GM21515 (cell line): ENCODE measurements around the gene NEURL1.

ENCODE experiments used
- ATAC-seq: cut with Tn5 transposase; IDR thresholded peaks from one replicate; pipeline ENCODE4 v1.9.1; 2021; ENCODE audit not compliant: unreplicated experiment

The NEURL1 gene

DNA sequence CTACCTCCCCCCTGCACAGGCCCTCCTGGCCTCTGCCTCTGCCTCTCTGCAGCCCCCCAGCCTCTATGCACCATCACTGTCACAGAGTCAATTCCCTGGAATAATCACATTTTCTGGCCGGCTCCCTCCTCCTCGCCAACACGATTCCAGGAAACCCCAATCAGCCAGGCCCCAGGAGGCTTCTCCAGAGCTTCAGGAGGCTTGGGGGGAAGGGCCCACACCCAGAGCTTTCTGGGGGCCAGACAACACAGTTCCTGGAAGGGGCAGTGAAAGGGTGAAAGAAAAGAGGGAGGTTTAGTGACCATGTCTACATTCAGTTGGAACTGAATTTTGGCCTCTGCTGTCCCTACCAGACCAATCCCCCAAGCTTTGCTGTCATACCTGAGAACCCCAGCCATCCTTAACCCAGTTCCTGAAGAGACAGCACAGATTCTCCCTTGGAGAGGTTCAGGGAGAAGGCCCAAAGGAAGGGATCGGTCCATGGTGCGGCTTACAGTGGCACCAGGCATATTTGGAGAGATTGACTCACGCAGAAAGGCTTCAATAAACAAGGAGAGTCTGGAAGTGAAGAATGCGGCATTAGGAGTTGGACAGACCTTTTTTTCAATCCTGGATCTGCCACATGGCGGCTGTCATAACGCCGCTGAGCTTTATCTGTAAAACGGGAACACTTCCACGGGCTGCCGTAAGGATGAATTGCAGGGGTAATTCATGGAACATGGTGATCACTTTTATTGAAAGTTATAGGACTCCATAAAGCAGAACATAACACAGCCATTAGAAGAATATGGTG, 89.0 kb downstream of the NEURL1 start:
- ATAC-seq: no peak

DNA sequence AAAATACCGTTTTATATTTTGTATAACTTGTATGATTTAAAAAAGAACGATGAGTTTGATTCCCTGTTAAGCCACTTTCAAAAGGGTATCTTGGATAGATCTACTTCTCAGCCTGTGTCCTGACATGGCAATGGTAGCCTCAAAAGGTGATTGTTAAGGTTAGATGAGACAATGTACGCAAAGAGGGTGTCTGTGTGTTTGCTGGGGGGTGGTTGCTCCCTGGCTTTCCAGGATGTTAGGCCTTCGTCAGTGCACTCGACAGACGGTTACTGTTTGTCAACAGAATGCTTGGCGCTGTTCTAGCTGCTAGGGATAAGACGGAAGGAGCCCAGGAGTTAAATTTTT, 90.3 kb downstream of the NEURL1 start:
- ATAC-seq: no peak

DNA sequence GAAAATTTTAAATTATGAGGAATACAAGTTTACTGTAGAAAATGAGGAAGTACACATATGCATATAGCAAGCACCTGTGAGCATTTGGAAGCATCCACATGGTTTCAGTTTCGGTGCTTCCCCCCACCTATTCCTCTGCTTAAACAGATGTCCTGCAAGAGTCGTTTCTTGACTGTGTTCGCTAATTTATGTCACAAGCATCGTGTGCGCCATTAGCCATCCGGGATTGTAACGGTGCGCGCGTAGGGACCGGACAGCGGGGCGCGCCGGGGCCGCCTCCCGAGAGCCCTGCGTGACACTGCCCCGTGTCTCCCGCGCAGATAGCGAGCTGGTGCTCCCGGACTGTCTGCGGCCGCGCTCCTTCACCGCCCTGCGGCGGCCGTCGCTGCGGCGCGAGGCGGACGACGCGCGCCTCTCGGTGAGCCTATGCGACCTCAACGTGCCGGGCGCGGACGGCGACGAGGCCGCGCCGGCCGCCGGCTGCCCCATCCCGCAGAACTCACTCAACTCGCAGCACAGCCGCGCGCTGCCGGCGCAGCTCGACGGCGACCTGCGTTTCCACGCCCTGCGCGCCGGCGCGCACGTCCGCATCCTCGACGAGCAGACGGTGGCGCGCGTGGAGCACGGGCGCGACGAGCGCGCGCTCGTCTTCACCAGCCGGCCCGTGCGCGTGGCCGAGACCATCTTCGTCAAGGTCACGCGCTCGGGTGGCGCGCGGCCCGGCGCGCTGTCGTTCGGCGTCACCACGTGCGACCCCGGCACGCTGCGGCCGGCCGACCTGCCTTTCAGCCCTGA, 90.9 kb downstream of the NEURL1 start:
- ATAC-seq: peak; percentile 38

DNA sequence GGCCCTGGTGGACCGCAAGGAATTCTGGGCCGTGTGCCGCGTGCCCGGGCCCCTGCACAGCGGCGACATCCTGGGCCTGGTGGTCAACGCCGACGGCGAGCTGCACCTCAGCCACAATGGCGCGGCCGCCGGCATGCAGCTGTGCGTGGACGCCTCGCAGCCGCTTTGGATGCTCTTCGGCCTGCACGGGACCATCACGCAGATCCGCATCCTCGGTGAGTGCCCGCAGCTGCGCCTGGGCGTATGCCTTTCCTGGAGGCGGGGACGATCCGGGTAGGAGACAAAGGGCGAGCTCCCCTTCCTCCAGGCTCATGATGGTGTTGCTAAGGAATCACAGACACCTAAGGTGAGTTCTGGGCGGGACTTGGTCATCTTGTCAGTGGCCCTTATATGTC, 91.5 kb downstream of the NEURL1 start:
- ATAC-seq: no peak

DNA sequence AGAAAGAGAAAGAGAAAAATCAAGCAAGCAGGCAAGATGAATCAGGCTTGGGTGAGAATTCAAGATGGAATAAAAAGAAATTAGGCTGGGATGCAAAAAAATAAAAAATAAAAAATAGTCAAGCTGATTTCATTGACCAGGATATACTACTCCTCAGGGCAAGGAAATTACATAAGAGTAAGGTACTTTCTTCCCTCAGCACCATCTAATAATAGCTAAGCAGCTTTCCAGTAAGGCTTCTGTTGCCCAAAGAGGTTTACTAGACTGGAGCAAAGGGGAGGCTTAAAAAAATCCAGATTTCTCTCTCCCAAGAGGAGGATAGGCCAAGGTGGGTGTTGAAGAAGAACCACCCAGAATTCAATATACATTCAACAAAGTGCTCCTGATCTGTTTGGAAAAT, 93.6 kb downstream of the NEURL1 start:
- ATAC-seq: no peak

DNA sequence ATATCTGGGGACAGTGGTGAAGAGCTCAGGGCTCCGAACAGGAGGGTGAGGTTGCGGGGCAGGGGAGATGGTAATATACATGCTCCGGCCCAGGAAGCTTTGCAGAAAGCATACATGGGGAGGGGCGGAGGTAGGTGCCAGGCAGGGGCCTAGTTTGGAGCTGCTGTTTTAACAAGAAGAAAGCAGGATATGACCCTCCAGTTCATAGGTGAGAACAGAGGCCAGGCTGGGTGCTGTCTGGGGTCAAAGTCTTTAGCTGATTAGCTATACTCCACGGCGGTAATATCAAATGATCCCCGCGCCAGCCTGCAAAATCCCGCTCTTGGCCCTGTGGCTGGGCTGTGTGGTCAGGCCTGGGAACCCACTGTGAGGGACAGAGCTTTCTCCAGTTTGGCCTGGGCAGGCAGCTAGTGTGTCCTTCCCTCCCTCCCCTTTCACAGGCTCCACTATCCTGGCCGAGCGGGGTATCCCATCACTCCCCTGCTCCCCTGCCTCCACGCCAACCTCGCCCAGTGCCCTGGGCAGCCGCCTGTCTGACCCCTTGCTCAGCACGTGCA, 95.6 kb downstream of the NEURL1 start:
- ATAC-seq: no peak

DNA sequence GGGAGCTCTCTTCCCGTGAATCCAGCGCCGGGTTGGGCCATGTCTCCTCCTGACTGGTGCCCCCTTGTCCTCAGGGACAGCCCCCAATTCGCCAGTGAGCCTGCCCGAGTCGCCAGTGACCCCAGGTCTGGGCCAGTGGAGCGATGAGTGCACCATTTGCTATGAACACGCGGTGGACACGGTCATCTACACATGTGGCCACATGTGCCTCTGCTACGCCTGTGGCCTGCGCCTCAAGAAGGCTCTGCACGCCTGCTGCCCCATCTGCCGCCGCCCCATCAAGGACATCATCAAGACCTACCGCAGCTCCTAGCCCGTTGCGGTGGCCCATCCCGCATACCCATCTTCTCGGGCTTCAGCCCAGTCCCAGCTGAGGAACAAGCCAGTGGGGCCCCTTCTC, 96.6 kb downstream of the NEURL1 start:
- ATAC-seq: no peak

DNA sequence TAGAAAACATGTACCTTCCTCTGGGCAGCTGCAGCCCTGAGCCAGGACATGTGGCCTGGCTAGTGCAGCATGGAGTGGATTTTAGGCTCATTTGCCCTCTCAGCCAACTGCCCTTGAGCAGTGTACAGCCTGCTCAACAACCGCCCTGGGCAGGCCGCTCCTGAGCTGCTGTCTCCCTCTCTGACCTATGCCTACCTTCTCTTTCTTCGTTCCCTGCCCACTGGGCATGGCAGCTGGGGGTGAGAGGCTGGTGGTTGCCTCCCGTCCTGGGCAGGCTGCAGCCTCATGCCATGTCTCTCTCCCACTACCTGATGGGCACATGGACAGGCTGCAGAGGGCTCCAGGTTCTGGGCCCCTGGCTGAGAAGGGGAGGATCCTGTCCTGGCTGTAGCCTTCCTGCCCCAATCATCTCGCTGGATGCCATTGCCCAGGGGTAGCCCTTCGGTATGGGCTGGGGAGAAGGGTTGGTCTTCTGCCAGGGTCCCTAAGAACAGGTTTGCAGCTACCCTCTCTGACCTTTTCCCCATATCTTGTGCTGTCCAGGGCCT, 97.3 kb downstream of the NEURL1 start:
- ATAC-seq: no peak

DNA sequence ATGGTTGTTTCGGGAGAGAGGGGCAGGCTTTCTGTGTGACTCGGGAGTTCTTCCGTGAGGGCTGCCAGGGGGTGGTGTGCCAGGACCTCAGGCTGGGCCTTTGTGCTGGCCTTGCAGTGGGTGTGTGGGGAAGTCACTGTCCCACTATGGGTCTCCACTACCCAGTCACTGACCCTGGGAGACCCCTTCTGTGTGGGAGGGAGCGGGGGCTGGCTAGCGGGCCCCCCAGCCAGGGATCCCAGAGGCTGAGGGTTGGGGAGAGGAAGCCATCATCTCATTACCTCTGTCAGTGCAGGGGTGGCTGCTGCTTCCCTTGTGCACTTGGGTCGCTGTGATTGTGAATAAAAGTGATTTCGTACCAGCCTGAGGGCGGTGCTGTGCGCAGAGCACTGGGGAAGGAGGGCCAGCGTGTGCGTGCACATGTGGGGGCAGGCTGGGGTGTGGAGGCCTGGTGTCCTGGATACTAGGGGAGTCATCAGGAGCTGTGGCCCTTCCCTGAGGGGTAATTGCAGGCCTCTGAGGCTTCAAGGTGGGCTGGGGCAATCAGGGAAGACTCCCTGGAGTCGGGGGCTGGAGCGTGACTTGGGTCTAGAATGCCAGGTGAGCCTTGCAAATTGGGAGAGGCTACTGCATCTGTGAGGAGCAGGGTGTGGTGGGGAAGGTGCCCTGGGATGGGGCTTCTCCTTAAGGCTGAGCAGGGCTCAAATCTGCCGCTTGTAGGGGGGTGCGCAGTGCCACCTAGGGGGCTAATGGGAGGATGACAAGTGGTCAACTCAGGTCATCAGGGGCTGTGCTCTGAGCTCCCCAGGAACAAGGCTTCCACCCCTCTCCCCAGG, 98.9 kb downstream of the NEURL1 start:
- ATAC-seq: peak; percentile 58

DNA sequence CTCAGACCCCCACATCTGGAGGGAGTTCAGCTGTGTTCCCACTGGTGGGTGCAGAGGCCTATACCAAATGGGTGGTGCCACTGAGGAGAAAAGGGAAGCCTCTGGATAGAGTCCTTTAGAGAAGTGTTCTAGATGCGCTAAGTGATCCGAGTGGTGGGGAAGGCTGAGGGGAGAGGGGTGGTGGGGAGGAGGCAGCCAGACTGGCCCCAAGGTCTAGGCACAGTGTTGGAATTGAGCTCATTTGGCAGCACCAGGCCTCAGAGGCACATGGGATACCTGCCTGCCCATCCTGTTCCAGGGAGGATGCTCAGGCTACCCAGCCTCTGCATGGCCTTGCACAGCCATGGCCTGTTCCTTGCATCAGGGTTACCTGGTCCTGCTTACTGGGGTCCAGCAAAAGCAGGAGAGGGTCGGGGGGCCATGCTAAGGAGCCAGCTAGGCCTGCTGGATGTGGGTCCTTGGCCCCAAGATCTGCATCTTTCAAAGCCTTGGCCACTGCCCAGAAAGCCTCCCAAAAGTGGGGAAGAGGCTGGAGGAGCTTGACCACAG, 99.6 kb downstream of the NEURL1 start:
- no peak for ATAC-seq

DNA sequence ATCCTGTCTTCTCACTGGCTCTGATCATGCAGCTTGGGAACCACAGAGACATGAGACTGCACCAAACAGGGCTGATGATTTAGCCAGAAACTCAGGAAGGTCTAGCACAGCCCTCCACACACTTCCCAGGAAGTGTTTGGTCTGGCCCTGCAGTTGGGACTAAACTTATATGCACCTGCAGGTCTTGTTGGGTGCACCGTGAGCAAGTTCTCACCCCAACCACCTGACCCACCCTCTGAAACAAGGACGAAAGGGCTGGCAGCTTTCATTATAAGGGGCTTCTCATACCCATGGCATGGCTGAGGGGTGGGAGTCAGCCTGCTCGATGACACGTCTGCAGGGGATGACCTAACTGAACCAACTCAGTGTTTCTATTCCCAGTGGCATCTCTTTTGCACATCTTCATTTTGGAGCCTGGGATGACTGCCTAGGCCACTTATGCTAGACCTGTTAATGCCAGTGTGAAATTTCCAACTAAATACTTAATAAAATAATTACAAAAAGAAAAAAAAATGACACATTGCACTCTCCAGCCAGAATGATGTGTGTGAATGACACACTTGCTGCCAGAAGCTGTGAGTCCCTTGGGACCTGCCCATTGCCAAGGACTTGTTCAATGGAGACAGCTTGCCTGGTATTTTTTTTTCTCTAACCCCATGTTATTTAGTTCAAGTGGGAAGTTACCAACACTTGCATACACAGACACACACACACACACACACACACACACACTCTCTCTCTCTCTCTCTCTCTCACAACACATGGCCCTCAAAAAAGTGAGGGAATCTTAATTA, 102.6 kb downstream of the NEURL1 start:
- ATAC-seq: no peak

DNA sequence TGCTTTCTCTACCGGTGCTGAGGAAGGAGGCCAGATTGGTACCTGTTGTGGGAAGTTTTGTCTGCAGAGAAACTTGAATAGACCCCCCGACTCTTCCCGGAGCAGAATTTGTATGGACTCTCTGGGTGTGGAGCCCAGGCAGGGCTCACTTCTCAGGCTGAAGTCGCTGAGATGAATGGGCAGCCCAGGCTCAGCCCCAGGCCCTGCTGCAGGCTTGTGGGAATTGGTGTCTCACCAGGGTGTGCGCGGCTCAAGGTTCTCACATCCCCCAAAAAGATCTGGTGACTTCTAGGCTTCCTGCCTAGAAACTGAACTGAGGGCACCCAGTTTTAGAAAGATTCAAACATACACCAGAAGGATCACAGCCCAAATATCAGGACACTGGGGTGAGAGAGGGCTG, 103.5 kb downstream of the NEURL1 start:
- ATAC-seq: no peak

DNA sequence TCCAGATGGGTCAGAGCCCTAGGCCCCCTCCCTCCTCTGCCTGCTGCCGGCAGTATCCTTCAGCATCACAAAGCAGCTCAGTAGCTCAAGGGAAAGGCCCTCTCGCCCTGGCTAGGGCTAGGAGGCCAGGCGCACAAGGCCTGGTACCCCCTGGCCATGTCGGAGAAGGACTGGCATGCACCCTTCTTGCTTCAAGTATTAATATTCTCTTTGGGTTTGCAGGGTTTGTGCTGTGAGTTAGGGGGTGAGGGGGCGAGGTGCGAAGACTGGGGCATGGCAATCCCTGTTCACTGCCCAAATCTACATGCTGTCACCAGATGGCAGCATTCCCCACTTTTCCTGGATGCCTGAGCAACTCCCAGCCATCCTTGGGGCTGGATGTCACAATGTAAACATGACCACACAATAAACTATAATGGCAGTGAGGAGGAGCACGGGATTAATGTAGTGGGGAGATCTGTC, 105.2 kb downstream of the NEURL1 start:
- no peak for ATAC-seq

DNA sequence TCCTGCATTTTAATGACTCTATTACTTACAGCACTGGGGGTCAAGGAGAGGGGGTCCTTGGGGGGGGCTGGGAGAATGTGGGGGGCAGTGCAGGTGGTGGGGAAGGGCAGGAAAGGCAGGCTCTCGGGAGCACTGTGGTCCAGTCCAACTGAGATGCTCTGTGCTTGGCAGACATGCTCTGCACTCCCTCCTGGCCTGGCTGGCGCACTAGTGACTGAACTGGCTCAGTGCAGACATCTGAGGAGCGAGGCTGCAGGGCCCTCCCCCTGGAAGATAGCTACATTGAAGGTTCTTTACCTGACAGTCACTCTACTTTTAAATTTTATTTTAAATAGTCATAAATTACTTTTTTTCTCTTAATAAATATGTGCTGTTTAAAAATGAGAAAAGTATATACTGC, 105.7 kb downstream of the NEURL1 start:
- ATAC-seq: no peak

DNA sequence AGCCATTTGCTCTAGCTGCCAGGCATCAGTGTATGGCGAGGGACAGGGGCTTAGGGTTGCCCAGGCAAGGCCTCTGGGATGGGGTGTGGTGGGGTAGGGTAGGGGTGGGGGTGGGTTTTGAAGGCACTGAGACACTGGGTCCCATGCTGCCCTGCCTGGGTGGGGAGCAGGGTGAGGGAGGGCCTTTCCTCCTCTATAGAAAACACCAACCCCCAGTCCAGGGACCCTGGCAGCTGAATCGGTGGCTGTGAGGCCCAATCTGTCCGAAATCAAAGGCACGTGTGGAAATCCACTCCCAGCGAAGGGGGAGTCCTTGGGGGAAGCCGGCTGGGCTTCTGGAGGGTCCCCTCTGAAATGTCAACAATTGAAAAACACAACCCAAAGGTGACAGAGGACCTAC, 106.4 kb downstream of the NEURL1 start:
- ATAC-seq: no peak

DNA sequence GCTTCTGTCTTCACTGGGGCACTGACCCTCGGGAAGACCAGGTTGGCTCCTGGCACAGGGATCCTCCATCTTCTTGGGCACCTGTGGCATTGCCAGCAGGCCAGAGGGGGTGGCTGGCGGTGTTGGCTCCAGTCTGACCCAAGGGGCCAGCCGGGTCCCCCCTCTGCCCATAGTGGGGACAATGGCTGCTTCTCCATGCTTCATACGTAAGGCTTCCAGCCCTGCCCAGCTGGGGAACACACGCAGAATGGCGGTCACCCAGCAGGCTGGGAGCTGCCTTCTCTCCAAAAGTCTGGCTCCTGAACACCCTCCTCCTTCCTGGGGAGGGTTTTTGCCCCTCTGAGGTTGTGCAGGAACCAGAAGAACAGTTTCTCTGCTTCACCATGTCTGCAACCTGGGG, 106.8 kb downstream of the NEURL1 start:
- no peak for ATAC-seq

DNA sequence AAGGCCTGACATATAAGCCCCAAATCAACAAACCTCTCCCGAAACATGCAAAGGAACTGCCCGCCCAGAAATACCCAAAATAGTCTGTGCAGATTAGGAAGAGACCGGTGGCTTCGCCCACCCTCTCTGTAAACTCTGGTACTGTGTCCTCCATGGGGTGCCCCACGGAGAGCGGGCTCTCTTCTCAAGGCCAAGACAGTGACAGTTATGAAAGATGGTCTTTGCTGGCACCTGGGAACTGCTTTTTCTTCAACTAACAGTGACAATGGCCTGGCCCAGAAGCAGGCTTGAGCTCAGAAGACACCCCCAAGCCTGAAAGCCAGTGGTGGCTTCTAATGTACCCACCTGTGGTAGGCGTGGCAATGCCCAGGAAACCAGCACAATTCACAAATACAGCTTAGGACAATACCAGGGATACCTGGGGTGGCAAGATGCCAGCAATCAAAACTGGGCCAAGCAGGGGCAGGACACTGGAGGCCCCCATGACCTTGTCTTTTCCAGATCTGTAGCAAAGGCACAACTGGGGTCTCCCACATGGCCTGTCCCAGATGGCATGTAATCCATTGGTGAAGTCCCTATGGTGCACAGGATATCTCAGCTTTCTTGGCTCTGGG, 107.6 kb downstream of the NEURL1 start:
- no peak for ATAC-seq

DNA sequence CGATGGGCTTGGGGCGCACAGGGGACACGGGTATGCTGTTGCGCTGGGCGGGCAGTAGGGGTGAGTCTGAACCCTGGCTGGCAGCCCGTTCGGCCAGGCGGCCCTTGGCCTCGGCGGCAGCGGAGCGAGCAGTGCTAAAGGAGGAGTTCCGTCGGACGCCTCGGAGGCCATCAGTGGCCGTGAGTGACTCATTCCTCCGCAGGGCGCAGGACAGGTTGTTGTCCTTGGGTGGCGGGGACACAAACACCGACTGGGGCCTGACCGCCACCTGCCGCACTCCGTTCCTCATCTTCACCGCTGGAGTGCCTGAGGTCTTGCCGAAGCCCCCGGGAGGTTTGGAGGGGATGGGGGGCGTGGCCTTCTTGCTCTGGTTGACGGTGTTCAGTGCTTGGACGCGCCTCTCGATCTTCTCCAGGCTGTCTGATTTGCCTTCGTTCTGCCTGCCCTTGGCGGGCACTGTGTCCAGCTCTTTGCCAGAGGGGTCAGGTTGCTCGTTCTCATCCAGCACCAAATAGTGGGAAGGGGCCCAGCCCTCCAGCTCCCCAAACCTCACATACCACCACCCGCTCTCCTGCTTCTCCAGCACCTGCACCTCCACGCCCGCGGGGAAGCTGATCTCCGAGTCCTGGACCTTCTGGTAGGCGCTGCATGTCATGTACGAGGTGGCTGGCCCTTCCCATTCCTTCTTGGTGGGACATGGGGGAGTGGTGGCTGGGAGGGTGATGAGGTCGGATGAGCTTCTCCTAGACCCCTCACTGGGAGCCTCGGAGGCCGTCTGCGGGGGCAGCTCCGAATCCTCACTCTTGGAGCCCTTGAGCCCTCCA, 108.7 kb downstream of the NEURL1 start:
- ATAC-seq: no peak

DNA sequence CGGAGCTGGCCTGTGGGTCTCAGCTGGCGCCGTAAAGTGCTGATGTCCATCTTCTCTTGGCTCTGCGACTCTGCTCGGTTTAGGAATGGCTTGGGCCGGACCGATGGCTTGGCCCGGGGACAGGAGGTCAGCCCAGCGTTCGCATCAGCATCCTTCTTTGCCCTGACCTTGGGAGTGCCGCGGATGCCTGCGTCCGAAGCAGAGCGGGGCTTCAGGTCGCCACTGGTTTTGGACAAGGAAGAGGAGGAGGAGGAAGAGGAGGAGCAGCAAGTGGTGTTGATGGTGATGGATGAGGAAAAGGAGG, 109.3 kb downstream of the NEURL1 start:
- no peak for ATAC-seq
